Skeletal muscle tissue (tissue), 4 donors: ENCODE measurements around the gene TIMM9. TPM values are rescaled to one million over a fixed set of nuclear protein-coding genes. Genes with fewer than 3 reads are reported as not detected.
A peak's percentile ranks its signal among the peaks of the same experiment; 100 is the strongest.
"Not testable (repeated sequence)": the region's sequence is repeated elsewhere in the genome, so short reads cannot be mapped to it uniquely, and the experiment has no call there.

Experiments used
- H3K27ac ChIP-seq: one replicate; pipeline ENCODE4 v1.7.0; 2013; ENCODE audit warnings: mild to moderate bottlenecking, low read depth, low read length, inconsistent platforms
- H3K27me3 ChIP-seq, 3 donors: one replicate each; pipeline ENCODE4 v1.7.0; 2013; ENCODE audit warnings: low read length in 3 of 3; ENCODE audit not compliant: control insufficient read depth in 3 of 3, insufficient read depth in 3 of 3
- H3K36me3 ChIP-seq, 3 donors: one replicate each; pipeline ENCODE4 v1.7.0; 2013; ENCODE audit warnings: low read length in 3 of 3; ENCODE audit not compliant: control insufficient read depth in 3 of 3, insufficient read depth in 3 of 3
- H3K4me1 ChIP-seq, 3 donors: one replicate each; pipeline ENCODE4 v1.7.0; 2013; ENCODE audit warnings: low read length in 3 of 3, mild to moderate bottlenecking in 3 of 3; ENCODE audit not compliant: control insufficient read depth in 3 of 3, insufficient read depth in 3 of 3
- H3K4me3 ChIP-seq, 3 donors: one replicate each; pipeline ENCODE4 v1.7.0; 2013; ENCODE audit warnings: low read length in 3 of 3
- H3K9ac ChIP-seq, 3 donors: one replicate each; pipeline ENCODE4 v1.7.0; 2013; ENCODE audit warnings: low read length in 3 of 3, mild to moderate bottlenecking in 3 of 3, moderate library complexity in 2 of 3, low read depth in 1 of 3
- H3K9me3 ChIP-seq, 3 donors: one replicate each; pipeline ENCODE4 v1.7.0; 2013; ENCODE audit warnings: low read length in 3 of 3; ENCODE audit not compliant: control insufficient read depth in 3 of 3
- total RNA-seq: library from RNA; depleted of rRNA; stranded (reverse); fragments of >200 nt; gene quantifications from one replicate; pipeline ENCODE4 v1.2.3, GENCODE V29; 2014
- donor health status: Osteomylitis.

The TIMM9 gene
- total RNA-seq, 1 donor from 2014 or later = 42.3 TPM

- Histone ChIP-seq H3K9me3 (no peaks in the 10 kb centered on the region), H3K27me3 (no peaks in the 10 kb centered on the region), H3K4me3 (no peak overlapping the region), H3K9ac (no peak overlapping the region), H3K27ac (no peak overlapping the region), H3K36me3 (peaks cover 3 to 56% (median 33%) of the 10 kb centered on the region in 3 donors), H3K4me1 (no peaks in the 10 kb centered on the region)
These were observed 28.4 kb upstream of the TIMM9 start for GRCh38 chr14:58455593-58456265.

- Histone ChIP-seq H3K9ac (no peak overlapping the region), H3K36me3 (peaks cover 11 to 33% (median 24%) of the 10 kb centered on the region in 3 donors), H3K4me1 (no peaks in the 10 kb centered on the region), H3K27me3 (no peaks in the 10 kb centered on the region), H3K4me3 (no peak overlapping the region), H3K27ac (no peak overlapping the region), H3K9me3 (no peaks in the 10 kb centered on the region)
These were observed 17.3 kb upstream of the TIMM9 start for GRCh38 chr14:58444627-58445026.

GRCh38 chr14:58439476-58439875, 12.1 kb upstream of the TIMM9 start:
- peaks cover 5 to 38% (median 29%) of the 10 kb centered on the region in 3 donors for H3K36me3 ChIP-seq
- H3K9me3 ChIP-seq = no peaks in the 10 kb centered on the region
- H3K9ac ChIP-seq = no peak overlapping the region
- no peak overlapping the region for H3K27ac ChIP-seq
- no peaks in the 10 kb centered on the region for H3K27me3 ChIP-seq
- H3K4me1 ChIP-seq = no peaks in the 10 kb centered on the region
- no peak overlapping the region for H3K4me3 ChIP-seq

GRCh38 chr14:58430156-58430555, 2.8 kb upstream of the TIMM9 start:
- no peaks in the 10 kb centered on the region for H3K9me3 ChIP-seq
- H3K4me1 ChIP-seq = peaks cover 5 to 9% (median 7%) of the 10 kb centered on the region in 3 donors
- H3K36me3 ChIP-seq = peaks cover 7 to 22% (median 15%) of the 10 kb centered on the region in 3 donors
- H3K27me3 ChIP-seq = no peaks in the 10 kb centered on the region
- H3K9ac ChIP-seq = no peak overlapping the region
- H3K27ac ChIP-seq = no peak overlapping the region
- no peak overlapping the region for H3K4me3 ChIP-seq

GRCh38 chr14:58428118-58428683, 870 bp upstream of the TIMM9 start:
- Histone ChIP-seq H3K36me3 (peaks cover 2 to 18% (median 7%) of the 10 kb centered on the region in 3 donors), H3K9ac (peak overlapping the region; percentile 91 to 100 (median 97)), H3K4me1 (peaks cover 5 to 9% (median 7%) of the 10 kb centered on the region in 3 donors), H3K27me3 (no peaks in the 10 kb centered on the region), H3K4me3 (peak overlapping the region; percentile 92 to 100 (median 94)), H3K9me3 (no peaks in the 10 kb centered on the region), H3K27ac (peak overlapping the region; percentile 98)

GRCh38 chr14:58426670-58427280, 556 bp downstream of the TIMM9 start:
- peak overlapping the region; percentile 91 to 100 (median 97) for H3K9ac ChIP-seq
- peak overlapping the region; percentile 98 for H3K27ac ChIP-seq
- no peaks in the 10 kb centered on the region for H3K9me3 ChIP-seq
- peaks cover 7 to 11% (median 8%) of the 10 kb centered on the region in 3 donors for H3K36me3 ChIP-seq
- peak overlapping the region; percentile 92 to 100 (median 94) for H3K4me3 ChIP-seq
- H3K4me1 ChIP-seq = peaks cover 5 to 9% (median 7%) of the 10 kb centered on the region in 3 donors
- no peaks in the 10 kb centered on the region for H3K27me3 ChIP-seq

GRCh38 chr14:58416934-58417333, 10.4 kb downstream of the TIMM9 start:
- H3K27ac ChIP-seq = not testable (repeated sequence)
- H3K36me3 ChIP-seq = peaks cover 11 to 18% (median 15%) of the 10 kb centered on the region in 3 donors

GRCh38 chr14:58415636-58416547, 11.4 kb downstream of the TIMM9 start:
- no peak overlapping the region for H3K4me3 ChIP-seq
- no peaks in the 10 kb centered on the region for H3K4me1 ChIP-seq
- H3K27me3 ChIP-seq = no peaks in the 10 kb centered on the region
- H3K9me3 ChIP-seq = no peaks in the 10 kb centered on the region
- H3K27ac ChIP-seq = no peak overlapping the region
- H3K36me3 ChIP-seq = peaks cover 9 to 11% (median 11%) of the 10 kb centered on the region in 3 donors
- no peak overlapping the region for H3K9ac ChIP-seq

More at GRCh38 chr14:58416934-58417333, 10.4 kb downstream of the TIMM9 start:
- not testable (repeated sequence) for H3K9ac ChIP-seq, H3K4me1 ChIP-seq, H3K4me3 ChIP-seq, H3K9me3 ChIP-seq, H3K27me3 ChIP-seq

- no peaks in the 10 kb centered on the region for H3K27me3 ChIP-seq
- H3K9me3 ChIP-seq = no peaks in the 10 kb centered on the region
- H3K9ac ChIP-seq = no peak overlapping the region
- H3K4me1 ChIP-seq = no peaks in the 10 kb centered on the region
- H3K4me3 ChIP-seq = no peak overlapping the region
- no peak overlapping the region for H3K27ac ChIP-seq
- H3K36me3 ChIP-seq = peaks cover 12 to 19% (median 17%) of the 10 kb centered on the region in 3 donors
These were observed 12.5 kb downstream of the TIMM9 start for GRCh38 chr14:58414845-58415244.
